GM23248 (cell line): ENCODE results near the gene LOXL3. TPM values are rescaled to one million over a fixed set of nuclear protein-coding genes. Genes with fewer than 3 reads are reported as not detected.

Experiments
- DNase-seq: peaks from one replicate; pipeline ENCODE4 v3.0.0-alpha.2; 2015
- H2AFZ ChIP-seq: fragments of 200-600 bp; sonication (generic); 2 replicates; pipeline ENCODE4 v1.6.1; 2016; ENCODE audit warnings: antibody characterized with exemption
- H3F3A ChIP-seq: fragments of 200-600 bp; sonication (generic); 2 replicates; pipeline ENCODE4 v1.6.1; 2016; ENCODE audit warnings: mild to moderate bottlenecking, antibody characterized with exemption, mixed run types; ENCODE audit not compliant: insufficient read depth
- H3K27ac ChIP-seq: fragments of 200-600 bp; sonication (generic); 2 replicates; pipeline ENCODE4 v1.5.1; 2016; ENCODE audit warnings: mild to moderate bottlenecking
- H3K27me3 ChIP-seq: fragments of 200-600 bp; sonication (generic); replicated peaks from 2 replicates; pipeline ENCODE4 v1.6.1; 2016; ENCODE audit warnings: mild to moderate bottlenecking; ENCODE audit not compliant: insufficient read depth
- H3K36me3 ChIP-seq: fragments of 200-600 bp; sonication (generic); 2 replicates; pipeline ENCODE4 v1.6.1; 2016; ENCODE audit warnings: low read depth, mild to moderate bottlenecking
- H3K4me1 ChIP-seq: fragments of 200-600 bp; sonication (generic); 2 replicates; pipeline ENCODE4 v1.6.1; 2016; ENCODE audit warnings: mild to moderate bottlenecking; ENCODE audit not compliant: insufficient read depth
- H3K4me2 ChIP-seq: fragments of 200-600 bp; sonication (generic); one replicate; pipeline ENCODE4 v1.6.1; 2016; ENCODE audit warnings: mild to moderate bottlenecking; ENCODE audit not compliant: unreplicated experiment
- H3K4me3 ChIP-seq: fragments of 200-600 bp; sonication (generic); 2 replicates; pipeline ENCODE4 v1.5.1; 2016; ENCODE audit warnings: mild to moderate bottlenecking
- H3K79me2 ChIP-seq: fragments of 200-600 bp; sonication (generic); 2 replicates; pipeline ENCODE4 v1.6.1; 2016; ENCODE audit warnings: mild to moderate bottlenecking; ENCODE audit not compliant: insufficient read depth
- H3K9ac ChIP-seq: fragments of 200-600 bp; sonication (generic); 2 replicates; pipeline ENCODE4 v1.6.1; 2016; ENCODE audit warnings: mild to moderate bottlenecking
- H3K9me2 ChIP-seq: fragments of 200-600 bp; sonication (generic); 2 replicates; pipeline ENCODE4 v1.6.1; 2016; ENCODE audit warnings: mixed run types, mild to moderate bottlenecking, moderate library complexity; ENCODE audit not compliant: insufficient read depth
- H3K9me3 ChIP-seq: fragments of 200-600 bp; sonication (generic); one replicate; pipeline ENCODE4 v1.6.1; 2017; ENCODE audit warnings: low read depth
- H4K20me1 ChIP-seq: fragments of 200-600 bp; sonication (generic); 2 replicates; pipeline ENCODE4 v1.6.0; 2016; ENCODE audit not compliant: insufficient read depth
- EZH2 ChIP-seq: fragments of 200-600 bp; sonication (generic); IDR thresholded peaks from 2 replicates; pipeline ENCODE4 v1.6.1; 2018; ENCODE audit warnings: antibody characterized with exemption, mild to moderate bottlenecking; ENCODE audit not compliant: insufficient read depth, poor library complexity, severe bottlenecking
- EZH2phosphoT487 ChIP-seq: fragments of 200-600 bp; sonication (generic); IDR thresholded peaks from 2 replicates; pipeline ENCODE4 v1.6.1; 2018; ENCODE audit warnings: antibody characterized with exemption, moderate library complexity, mild to moderate bottlenecking, low read depth; ENCODE audit not compliant: insufficient read depth
- WGBS, 2 experiments: methylation state at CpG; one replicate each; pipeline ENCODE4 v1.1.6; 2015 to 2017; ENCODE audit warnings: low lambda C conversion rate in 2 of 2, low coverage in 1 of 2; ENCODE audit errors: missing lambda C conversion rate in 2 of 2; 5-methylcytosine and 5-hydroxymethylcytosine counted together
- in situ Hi-C: fragments of 300-500 bp; cut with MboI; formaldehyde crosslinking; loops from 2 replicates; pipeline ENCODE4 v1.15.0; 2020
- polyA plus RNA-seq: library from polyadenylated mRNA; unstranded; fragments of >200 nt; fragmentation: Nextera tagmentation; extraction: Ambion mirVana; gene quantifications from 2 replicates; pipeline ENCODE4 v1.2.1, GENCODE V29; 2016
- total RNA-seq: library from RNA; depleted of rRNA; stranded (reverse); fragments of >200 nt; shearing (Covaris generic); gene quantifications from 2 replicates; pipeline ENCODE4 v1.2.3, GENCODE V29; 2014

The LOXL3 gene
- total and polyA plus RNA-seq, 2 experiments from 2014 or later = 52.4 to 55.2 TPM

- Histone ChIP-seq H3K4me1 (peaks cover 21% of the 10 kb centered on the region), H3K27me3 (no peaks in the 10 kb centered on the region), H3K9ac (no peak overlapping the region), H3K9me3 (no peaks in the 10 kb centered on the region), H3K4me3 (no peak overlapping the region), H3K27ac (no peak overlapping the region), H2AFZ (no peak overlapping the region), H3K4me2 (no peak overlapping the region), H3K36me3 (no peaks in the 10 kb centered on the region), H3K79me2 (peaks cover 10% of the 10 kb centered on the region), H3K9me2 (no peaks in the 10 kb centered on the region), H4K20me1 (no peaks in the 10 kb centered on the region), H3F3A (peaks cover 12% of the 10 kb centered on the region)
- in situ Hi-C loops = loop anchor here (5.0 kb wide), 1 partner anchor 87 kb away; no protein-coding TSS in a partner anchor
- no peak for DNase-seq
- no peak for TF ChIP-seq EZH2
- no peak for TF ChIP-seq EZH2phosphoT487
Observed at GRCh38 chr2:74500578-74500946, 53.2 kb downstream of the LOXL3 start.

DNA sequence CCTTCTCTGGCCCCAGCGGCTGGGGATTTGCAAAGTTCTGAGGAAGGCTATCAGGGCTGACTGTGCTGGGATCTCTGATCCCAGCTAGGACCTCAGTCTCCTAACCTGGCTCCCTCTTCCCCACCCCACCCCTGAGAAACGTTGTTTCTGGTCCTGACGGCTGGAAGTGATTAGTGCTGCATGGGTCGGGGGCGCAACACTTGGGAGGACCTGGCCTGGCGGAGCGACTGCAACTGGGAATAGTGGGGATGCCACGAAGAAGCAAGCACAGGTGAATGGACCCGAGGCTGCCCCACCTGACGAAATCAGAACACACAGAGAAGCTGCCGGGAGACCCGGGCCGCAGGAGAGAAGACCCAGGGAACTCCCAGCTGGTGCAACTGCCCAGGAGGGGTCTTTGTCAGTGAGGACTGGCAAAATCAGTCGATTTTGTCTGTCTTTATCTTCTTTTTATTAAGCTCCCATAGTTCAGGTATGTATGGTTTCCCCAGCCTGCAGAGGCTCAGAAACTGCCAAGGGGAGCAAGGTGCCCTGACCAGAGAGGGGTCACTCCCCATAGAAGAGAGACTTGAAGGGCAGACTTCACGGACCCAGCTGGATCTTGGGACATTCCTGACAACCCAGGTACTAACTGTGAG, 53.7 kb downstream of the LOXL3 start:
- Histone ChIP-seq H3K9ac (no peak overlapping the region), H3K9me3 (no peaks in the 10 kb centered on the region), H4K20me1 (no peaks in the 10 kb centered on the region), H3K79me2 (peaks cover 5% of the 10 kb centered on the region; the same call in 1 of the 2 replicates), H3F3A (peaks cover 12% of the 10 kb centered on the region), H2AFZ (no peak overlapping the region), H3K4me3 (no peak overlapping the region), H3K4me1 (peaks cover 16% of the 10 kb centered on the region), H3K9me2 (no peaks in the 10 kb centered on the region), H3K27ac (no peak overlapping the region), H3K36me3 (no peaks in the 10 kb centered on the region), H3K27me3 (no peaks in the 10 kb centered on the region), H3K4me2 (no peak overlapping the region)
- in situ Hi-C loops = loop anchor here (5.0 kb wide), 1 partner anchor 87 kb away; no protein-coding TSS in a partner anchor
- no peak for DNase-seq
- TF ChIP-seq EZH2phosphoT487 (no peak), EZH2 (no peak)
- 69 to 72% methylated on average over 15 of the region's 15 CpGs for WGBS, 2 experiments

DNA sequence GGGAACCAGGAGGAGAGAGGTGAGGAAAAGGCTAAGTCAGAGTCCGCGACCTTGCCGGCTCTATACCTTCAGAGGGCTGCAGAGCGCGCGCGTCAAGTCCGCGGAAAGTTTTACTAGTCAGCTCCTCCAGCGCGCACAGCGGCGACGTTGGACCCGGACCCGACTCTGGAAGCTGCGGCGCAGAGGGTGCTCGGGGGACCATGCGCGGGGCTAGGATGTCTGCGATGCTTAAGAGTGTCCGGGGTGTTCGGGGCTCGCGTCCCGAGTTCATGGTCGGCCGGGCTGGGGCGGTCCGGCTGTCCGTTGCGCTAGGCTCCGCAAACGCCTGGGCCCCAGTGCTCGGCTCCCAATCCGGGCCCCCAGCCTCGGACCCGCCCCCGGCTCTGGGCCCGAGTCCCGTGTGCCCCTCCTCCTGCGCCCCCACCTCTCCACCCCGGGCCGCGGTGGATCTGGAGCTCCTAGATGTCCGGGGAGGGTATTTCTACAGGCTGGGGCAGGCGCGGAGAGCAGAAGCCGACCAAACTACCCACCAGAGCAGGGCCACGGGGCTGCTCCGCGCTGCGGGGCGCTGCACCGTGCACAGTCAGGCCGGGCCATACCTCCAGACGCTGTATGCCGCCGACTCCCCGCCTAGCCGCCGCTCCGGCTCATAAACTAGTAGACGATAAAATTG, 54.3 kb downstream of the LOXL3 start, which contains the start of gene LBX2:
TSS of gene LBX2 (minus strand) at position 337 of the 673 bp plus-strand sequence. CDS start at position 271, 66 bp downstream.
- Histone ChIP-seq H2AFZ (peak within 1 kb of the TSS; percentile 68), H3K4me1 (peaks cover 11% of the 10 kb centered on the region), H3K36me3 (no peaks in the 10 kb centered on the region), H3K79me2 (no peaks in the 10 kb centered on the region), H3K4me2 (peak within 1 kb of the TSS; percentile 96), H3K27ac (no peak within 1 kb of the TSS), H4K20me1 (no peaks in the 10 kb centered on the region), H3K9me3 (no peaks in the 10 kb centered on the region), H3F3A (peaks cover 5% of the 10 kb centered on the region; the same call in 1 of the 2 replicates), H3K9ac (0 out of 2 replicates have a peak within 1 kb of the TSS, but pooled peaks have one; percentile 4), H3K27me3 (no peaks in the 10 kb centered on the region), H3K9me2 (no peaks in the 10 kb centered on the region), H3K4me3 (peak within 1 kb of the TSS; percentile 68)
- in situ Hi-C loops = no loop called here
- peak; percentile 63 for DNase-seq
- WGBS, 2 experiments = 11 to 15% methylated on average over 48 to 65 of the region's 65 CpGs
- no peak for TF ChIP-seq EZH2phosphoT487
- TF ChIP-seq EZH2 = peak; percentile 8

DNA sequence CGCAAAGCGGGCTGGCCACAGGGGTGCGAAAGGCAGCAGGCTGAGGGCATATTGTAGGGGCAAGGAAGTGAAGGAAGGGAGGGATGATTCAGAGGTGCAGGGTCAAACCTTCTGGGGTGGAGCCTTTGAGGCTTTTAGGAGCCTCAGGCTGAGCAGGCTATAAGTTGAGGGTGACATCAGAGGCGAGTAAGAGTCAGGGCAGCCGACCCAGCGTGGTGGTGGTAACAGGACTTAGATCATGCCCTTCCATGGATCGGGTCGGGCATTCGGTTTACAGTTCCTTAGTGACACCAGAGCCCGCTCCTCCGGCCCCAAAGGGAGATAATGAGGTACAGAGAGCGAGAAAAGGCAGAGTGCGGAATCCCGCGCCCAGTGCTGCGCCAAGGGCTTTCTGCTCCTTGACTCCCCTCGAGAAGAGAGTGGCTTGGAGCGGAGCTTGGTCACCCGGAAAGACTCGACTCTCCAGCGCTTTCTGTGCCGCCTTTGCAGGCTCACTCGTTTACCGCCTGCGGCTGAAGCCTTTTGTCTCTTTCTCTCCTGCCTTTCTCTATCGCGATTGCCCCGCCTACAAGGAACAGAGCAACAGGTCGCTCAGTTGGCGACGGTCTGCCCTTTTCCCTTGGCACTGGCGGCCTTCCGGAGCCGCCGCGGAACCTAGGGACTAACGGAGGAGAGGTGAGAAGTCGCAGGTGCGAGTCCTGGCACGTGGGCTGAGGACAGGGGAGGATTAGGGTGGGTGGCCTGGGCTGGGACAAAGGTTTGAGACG, 55.1 kb downstream of the LOXL3 start:
- H3K27ac ChIP-seq = no peak overlapping the region
- no peaks in the 10 kb centered on the region for H3K27me3 ChIP-seq
- H3K9ac ChIP-seq = 0 out of 2 replicates have a peak overlapping the region, but pooled peaks have one; percentile 4
- H2AFZ ChIP-seq = peak overlapping the region; percentile 68
- in situ Hi-C loops = no loop called here
- no peaks in the 10 kb centered on the region for H3K79me2 ChIP-seq
- DNase-seq = peak; percentile 63
- 3% methylated on average over 38 to 41 of the region's 41 CpGs for WGBS, 2 experiments
- H3K4me2 ChIP-seq = peak overlapping the region; percentile 96
- H4K20me1 ChIP-seq = no peaks in the 10 kb centered on the region
- H3F3A ChIP-seq = no peaks in the 10 kb centered on the region
- TF ChIP-seq EZH2 (peak; percentile 40), EZH2phosphoT487 (0 out of 2 replicates have a peak, but pooled peaks have one; percentile 25)
- H3K4me3 ChIP-seq = peak overlapping the region; percentile 68
- peaks cover 10% of the 10 kb centered on the region for H3K4me1 ChIP-seq
- H3K9me3 ChIP-seq = no peaks in the 10 kb centered on the region
- H3K36me3 ChIP-seq = no peaks in the 10 kb centered on the region; the same call in 1 of the 2 replicates
- H3K9me2 ChIP-seq = no peaks in the 10 kb centered on the region
